Astrocyte of the spinal cord (primary cell): ENCODE data around the gene FAM161B.
"Not testable (repeated sequence)": the region's sequence is repeated elsewhere in the genome, so short reads cannot be mapped to it uniquely, and the experiment has no call there.

Experiments
- DNase-seq: peaks from one replicate; pipeline ENCODE4 v3.0.0; 2011; ENCODE audit warnings: low read depth, low spot score
- H3K4me3 ChIP-seq: 2 replicates; pipeline ENCODE4 v1.5.1; 2011; ENCODE audit warnings: low read depth, mild to moderate bottlenecking, low read length, moderate library complexity
- in situ Hi-C: cut with HindIII; loops from 2 replicates; pipeline ENCODE4 v1.10.0; 2017; ENCODE audit warnings: low sequenced_read_pairs
- TF ChIP-seq, protein P1 (sequence below): IDR thresholded peaks from 2 replicates; pipeline ENCODE4 v1.5.1; 2012; ENCODE audit warnings: low read depth, mild to moderate bottlenecking, low read length, inconsistent platforms

The FAM161B gene

GRCh38 chr14:73949752-73950734 lies at the start of gene FAM161B, which contains the start of gene COQ6:
Gene FAM161B (minus strand): TSS chr14:73950094. CDS start chr14:73950026, 68 bp downstream.
Gene COQ6 (plus strand): TSS chr14:73950302. CDS start chr14:73950333, 31 bp downstream.
- peak; percentile 96 for DNase-seq
- H3K4me3 ChIP-seq, result peak within 1 kb of the TSS; percentile 94
- TF ChIP-seq, protein P1, sequence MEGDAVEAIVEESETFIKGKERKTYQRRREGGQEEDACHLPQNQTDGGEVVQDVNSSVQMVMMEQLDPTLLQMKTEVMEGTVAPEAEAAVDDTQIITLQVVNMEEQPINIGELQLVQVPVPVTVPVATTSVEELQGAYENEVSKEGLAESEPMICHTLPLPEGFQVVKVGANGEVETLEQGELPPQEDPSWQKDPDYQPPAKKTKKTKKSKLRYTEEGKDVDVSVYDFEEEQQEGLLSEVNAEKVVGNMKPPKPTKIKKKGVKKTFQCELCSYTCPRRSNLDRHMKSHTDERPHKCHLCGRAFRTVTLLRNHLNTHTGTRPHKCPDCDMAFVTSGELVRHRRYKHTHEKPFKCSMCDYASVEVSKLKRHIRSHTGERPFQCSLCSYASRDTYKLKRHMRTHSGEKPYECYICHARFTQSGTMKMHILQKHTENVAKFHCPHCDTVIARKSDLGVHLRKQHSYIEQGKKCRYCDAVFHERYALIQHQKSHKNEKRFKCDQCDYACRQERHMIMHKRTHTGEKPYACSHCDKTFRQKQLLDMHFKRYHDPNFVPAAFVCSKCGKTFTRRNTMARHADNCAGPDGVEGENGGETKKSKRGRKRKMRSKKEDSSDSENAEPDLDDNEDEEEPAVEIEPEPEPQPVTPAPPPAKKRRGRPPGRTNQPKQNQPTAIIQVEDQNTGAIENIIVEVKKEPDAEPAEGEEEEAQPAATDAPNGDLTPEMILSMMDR, result no peak
- in situ Hi-C loops, result no loop called here

- no peak for DNase-seq
- H3K4me3 ChIP-seq, result no peak overlapping the region
- in situ Hi-C loops, result no loop called here
- TF ChIP-seq, protein P1, result no peak
Measured at GRCh38 chr14:73998726-73999125, 48.8 kb upstream of the FAM161B start.

DNA sequence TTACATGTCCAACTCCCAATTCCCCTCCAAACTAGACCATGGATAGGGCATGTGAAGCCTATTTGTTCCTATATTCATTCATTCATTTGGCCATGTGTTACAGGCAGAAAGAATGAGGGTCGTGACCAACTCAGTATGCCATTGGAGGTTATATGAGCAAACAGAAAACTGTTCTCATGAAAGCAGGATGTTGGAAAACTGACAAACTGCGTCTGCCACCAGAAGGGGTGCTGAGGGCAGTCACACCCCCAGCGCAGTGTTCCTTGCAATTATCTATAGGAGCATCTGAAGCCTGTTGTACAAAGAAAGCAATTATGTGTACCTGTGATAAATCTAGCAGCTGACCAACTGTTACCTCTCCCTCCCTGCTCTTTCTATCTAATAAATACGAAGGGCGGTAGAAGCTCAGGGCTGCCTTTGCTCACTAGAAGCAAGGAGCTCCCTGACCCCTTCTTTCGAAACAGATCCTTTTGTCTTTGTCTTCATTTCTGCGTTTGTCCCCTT lies 48.1 kb upstream of the FAM161B start:
- DNase-seq, result no peak
- TF ChIP-seq, protein P1, result no peak
- no peak overlapping the region for H3K4me3 ChIP-seq
- in situ Hi-C loops, result no loop called here

GRCh38 chr14:73997108-73997943 lies 47.4 kb upstream of the FAM161B start:
- no peak for DNase-seq
- in situ Hi-C loops, result no loop called here
- H3K4me3 ChIP-seq, result no peak overlapping the region
- TF ChIP-seq, protein P1, result no peak

DNA sequence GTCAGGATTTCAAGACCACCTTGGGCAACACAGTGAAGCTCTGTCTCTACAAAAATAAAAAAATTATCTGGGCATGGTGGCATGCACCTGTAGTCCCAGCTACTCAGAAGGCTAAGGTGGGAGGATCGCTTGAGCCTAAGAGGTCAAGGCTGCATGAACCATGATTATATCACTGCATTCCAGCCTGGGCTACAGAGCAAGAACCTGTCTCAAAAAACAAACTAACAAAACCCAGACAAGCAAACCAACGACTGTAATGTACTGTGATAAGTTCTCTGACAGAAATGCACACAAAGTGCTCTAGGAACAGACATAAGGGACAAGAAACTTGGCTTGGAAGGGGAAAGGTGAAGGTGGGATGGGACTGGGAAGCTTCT lies 46.8 kb upstream of the FAM161B start:
- H3K4me3 ChIP-seq, result no peak overlapping the region
- TF ChIP-seq, protein P1, result no peak
- DNase-seq, result no peak
- in situ Hi-C loops, result no loop called here

GRCh38 chr14:73995977-73996378 lies 46.1 kb upstream of the FAM161B start:
- TF ChIP-seq, protein P1, result no peak
- H3K4me3 ChIP-seq, result no peak overlapping the region
- in situ Hi-C loops, result no loop called here
- no peak for DNase-seq

DNA sequence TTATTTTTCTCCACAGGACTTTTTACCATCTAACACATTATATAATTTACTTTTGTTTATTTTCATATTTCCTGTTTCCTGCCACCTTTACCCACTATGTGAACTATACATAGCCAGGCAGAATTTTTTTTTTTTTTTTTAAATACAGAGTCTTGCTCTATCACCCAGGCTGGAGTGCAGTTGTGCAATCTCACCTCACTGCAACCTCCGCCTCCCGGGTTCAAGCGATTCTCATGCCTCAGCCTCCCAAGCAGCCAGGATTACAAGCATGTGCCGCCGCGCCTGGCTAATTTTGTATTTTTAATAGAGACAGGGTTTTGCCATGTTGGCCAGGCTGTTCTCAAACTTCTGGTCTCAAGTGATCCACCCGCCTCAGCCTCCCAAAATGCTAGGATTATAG lies 45.0 kb upstream of the FAM161B start:
- in situ Hi-C loops, H3K4me3 ChIP-seq, DNase-seq: not testable (repeated sequence)
